HG03175 (cell line): ENCODE results near the gene TRAK1.

ENCODE experiments used
- ATAC-seq: cut with Tn5 transposase; IDR thresholded peaks from one replicate; pipeline ENCODE4 v1.9.1; 2021; ENCODE audit warnings: mild to moderate bottlenecking, moderate library complexity; ENCODE audit not compliant: unreplicated experiment

Gene TRAK1

DNA sequence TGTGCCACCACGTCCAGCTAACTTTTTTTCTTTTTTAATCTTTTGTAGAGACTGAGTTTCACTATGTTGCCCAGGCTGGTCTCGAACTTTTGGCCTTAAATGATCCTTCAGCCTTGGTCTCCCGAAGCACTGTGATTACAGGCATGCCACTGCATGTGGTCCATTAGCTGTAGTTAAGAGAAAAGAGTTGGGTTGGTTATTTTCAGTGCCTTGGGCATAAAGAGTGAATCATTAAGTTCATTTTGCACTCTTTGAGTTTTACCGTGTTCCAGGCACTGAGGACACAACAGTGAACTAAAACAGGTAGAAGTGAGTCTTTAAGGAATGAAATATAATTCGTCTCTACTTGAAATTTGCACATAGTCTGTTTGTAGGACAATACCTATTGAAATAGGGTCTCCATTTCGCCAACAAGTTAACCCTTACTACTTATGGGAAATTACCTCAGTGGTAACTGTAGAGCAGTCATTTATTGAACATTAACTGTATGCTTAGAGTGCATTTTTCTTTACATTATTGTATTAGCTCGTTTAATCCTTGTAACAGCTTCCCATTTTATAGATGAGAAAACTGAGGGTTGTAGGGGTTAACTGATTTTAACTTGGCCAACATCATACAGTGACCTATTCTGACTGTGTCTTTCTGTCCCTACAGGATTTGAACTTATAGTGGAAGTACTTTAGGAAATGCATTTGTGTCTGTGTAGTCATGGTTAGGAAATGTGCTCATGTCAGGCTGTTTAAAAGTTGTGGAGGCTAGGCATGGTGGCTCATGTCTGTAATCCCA is 22.7 kb upstream of the TRAK1 start:
- no peak for ATAC-seq

DNA sequence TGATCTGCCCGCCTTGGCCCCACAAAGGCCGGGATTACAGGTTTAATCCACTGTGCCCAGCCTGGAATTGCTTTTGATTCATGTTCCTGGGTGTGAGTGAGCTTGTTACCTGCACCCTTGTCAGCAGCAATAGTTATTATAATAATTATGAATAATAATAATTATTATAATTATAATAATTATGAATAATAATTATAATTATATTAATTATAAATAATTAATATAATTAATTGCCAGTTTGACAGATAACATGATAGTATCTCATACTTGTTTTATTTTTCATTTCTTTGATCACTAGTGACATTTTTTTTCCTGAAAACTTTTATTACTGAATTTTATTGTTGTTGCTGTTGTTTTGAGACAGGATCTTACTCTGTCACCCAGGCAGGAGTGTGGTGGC is 21.1 kb upstream of the TRAK1 start:
- no peak for ATAC-seq

DNA sequence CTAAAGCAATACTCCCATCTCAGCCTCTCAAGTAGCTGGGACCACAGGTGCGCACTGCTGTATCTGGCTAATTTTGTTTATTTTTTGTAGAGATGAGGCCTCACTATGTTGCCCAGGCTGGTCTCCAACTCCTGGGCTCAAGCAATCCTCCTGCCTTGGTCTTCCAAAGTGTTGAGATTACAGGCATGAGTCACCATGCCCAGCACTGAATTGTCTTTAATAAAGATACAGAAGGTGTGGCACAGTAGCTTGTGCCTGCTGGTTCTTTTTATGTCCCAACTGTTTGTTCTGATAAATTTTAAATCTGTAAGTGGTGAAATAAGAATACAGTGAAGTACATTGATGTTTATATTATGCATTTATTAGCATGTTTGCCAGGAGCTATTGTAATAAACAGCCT is 20.6 kb upstream of the TRAK1 start:
- ATAC-seq, result no peak

DNA sequence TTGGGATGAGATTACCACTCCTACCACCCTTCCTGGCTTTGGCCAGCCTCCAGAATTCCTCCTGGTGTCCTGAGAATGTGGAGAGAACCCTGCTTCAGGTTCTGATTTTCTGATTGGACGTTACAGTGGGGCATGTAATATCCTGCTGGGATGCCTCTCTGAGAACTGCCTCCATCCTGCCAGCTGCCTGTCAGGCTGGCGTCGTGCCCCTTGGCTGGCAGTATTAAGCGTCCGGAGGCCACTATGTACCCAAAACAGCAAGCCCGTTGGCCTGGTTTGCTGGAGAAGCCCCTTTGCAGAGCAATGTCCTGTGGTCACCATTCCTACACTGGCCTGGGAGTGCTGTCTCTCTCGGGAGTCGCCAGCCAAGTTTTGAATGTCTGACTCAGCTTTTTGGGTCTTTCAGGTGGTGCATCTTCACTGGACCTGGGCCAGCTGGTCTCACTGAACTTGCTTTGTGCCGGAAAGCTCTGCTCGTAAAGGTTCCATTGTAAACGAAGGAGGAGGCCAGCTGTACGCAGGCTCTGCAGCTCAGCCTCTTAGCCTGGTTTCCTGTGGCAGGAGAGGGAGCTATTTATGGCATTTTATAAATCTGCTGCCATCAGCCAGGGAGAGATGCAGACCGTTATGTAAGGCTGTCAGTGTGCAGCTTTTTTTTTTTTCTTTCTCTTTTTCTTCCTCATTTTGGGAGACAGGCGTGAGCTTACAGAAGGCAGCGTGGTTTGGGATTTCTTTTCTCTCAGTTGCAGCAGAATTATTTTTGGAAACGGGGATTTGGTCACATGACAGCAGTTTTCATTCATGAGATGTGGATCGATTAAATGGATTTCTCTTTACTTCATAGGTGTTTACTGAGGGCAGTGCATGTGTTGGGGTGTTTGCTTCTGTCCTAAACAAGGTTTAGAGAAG is 19.0 kb upstream of the TRAK1 start:
- peak; percentile 62 for ATAC-seq

DNA sequence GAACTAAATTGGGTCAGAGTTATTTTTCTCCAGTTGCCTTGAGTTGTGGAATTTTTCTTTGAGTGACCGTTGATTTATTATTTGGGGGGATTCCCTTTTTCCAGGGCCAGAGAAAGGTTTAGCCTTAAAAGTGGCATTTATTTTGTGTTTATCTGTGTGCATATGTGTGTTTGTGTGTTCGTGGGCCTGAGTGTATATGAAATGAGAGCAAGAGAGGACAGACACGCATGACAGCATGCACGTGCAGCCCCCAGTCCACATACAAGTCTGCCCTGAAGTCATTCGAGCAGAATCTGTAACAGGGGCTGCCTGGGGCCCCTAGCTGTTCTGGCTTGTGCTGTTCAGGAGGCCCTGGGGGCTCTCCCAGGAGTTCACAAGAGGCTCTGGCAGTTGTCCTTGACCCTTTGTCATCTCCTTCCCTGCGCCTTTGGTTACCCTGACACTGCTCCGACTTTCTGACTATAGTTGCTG is 18.3 kb upstream of the TRAK1 start:
- ATAC-seq, result no peak

DNA sequence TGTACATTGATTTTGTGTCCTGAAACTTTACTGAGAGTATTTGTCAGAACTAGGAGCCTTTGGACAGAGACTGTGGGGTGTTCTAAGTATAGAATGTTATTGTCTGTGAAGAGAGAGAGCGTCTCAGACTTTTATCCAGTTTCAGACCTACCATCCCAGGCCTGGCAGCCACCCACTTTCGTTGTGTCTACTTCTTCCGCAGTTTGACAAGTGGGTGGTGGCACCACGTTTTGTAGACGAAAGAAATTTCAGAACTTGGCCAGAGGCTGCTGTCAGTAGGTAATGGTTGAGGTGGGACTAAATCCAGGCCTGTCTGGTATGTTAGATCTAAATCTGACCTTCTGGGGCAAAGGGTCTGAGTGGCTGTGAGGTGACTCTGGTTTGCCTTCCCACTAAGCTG is 13.4 kb upstream of the TRAK1 start:
- ATAC-seq, result no peak

DNA sequence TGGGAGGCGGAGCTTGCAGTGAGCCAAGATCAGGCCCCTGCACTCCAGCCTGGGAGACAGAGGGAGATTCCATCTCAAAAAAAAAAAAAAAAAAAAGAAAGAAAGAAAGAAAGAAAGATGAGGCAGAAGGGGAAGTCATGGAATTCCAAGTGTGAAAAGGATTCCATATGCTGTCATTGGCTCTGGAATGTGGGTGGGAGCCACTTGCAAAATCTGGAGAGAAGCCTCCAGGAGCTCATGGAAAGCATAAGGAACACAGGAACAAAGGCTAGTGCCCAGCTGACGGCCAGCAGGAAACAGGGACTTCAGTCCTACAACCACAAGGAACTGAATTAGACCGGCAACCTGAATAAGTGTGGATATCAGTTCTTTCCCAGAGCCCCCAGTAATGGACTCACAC is 12.5 kb upstream of the TRAK1 start:
- no peak for ATAC-seq

DNA sequence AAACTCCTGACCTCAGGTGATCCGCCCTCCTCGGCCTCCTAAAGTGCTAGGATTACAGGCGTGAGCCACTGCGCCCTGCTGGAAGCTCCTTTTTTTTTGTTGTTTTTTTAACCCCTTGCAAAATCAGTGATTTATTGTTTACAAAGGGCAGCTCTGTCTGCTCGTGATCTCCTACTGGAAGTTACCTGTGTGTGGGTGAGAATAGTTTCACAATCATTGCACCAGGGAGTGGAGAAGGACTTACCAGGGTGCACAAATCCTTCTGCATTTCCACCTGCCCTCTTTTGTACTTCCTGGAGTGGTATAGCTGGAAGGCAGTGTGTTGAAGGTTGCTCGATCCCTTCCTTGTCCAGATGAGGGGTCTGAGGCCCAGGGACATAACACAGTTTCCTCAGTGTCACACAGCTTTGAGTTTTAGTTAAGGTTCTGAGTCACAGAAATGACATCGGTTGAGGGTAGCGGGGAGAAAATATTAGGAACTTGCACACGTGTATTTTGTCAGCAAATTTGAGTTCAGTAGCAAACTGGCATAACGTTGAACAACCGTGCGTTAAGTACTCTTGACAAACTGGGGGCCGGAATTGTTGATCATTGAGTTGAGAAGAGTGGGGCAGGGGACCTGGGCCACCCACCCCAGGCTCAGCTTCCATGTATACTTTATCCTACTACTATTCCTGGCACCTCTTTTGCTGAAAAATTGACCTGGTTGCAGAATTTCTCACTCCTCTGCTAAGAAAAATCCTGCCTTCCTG is 11.3 kb upstream of the TRAK1 start:
- no peak for ATAC-seq

DNA sequence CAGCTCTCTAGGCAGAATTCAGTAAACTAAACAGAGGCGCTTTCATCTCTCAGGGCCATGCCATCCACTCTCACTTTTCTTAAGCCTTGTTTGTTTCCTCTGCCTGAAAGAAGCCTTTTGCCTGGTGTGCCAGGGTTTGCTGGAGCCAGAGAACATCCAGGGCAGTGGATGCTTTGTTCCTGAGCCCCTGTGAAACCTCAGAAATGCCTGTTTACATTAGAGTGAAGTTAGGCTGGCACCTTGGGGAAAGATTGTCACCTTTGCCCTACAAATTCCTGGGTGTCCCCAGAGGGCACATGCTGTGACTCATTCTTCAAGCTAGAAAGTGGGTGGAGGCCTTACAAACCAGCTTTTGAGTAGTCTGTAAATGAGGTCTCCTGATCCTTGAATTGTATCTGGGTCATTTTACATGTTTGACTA is 10.7 kb upstream of the TRAK1 start:
- no peak for ATAC-seq

DNA sequence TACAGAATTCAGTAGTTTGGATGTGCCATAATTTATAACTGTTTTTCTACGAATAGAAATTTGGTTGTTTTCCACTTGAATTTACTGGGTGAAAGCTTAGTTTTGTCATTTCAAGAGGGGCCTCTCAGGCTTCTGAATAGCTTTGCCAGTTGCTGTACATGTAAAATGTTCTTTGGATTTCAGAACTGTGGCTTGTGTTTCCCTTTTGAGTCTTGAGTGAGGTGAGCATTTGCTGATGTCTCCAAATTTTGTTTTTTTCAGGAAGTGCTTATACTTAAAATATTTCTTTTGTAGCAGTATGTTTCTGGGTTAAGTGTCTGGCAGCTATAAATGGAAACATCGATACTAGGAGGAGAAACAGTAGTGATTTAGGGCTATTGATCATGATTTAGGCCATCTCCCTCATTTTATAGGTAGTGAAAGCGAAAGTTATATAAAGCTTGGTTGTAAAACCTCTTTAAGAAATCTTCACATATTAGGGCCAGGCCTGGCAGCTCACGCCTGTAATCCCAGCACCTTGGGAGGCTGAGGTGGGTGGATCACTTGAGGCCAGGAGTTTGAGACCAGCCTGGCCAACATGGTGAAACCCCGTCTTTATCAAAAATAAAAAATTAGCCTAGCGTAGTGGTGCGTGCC is 9.2 kb upstream of the TRAK1 start:
- peak; percentile 55 for ATAC-seq

DNA sequence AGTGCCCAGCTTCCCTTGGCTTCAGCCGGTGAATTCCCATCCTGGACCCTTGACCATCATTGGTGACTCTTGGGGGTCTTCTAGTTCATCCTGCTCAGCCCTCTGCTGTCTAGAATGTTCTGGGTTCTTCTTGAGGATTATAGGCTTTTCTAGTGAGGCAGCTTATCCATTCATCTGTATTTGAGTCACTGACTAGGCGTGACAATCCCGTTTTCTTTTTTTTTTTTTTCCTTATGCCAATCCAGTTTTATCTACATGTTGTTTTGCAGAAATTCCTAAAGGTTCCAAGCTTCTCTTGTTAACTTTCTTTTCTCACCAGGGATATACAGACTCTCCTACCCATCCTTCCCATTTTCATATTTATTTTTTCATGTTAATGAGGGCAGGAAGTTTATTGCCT is 6.6 kb upstream of the TRAK1 start:
- ATAC-seq, result no peak

DNA sequence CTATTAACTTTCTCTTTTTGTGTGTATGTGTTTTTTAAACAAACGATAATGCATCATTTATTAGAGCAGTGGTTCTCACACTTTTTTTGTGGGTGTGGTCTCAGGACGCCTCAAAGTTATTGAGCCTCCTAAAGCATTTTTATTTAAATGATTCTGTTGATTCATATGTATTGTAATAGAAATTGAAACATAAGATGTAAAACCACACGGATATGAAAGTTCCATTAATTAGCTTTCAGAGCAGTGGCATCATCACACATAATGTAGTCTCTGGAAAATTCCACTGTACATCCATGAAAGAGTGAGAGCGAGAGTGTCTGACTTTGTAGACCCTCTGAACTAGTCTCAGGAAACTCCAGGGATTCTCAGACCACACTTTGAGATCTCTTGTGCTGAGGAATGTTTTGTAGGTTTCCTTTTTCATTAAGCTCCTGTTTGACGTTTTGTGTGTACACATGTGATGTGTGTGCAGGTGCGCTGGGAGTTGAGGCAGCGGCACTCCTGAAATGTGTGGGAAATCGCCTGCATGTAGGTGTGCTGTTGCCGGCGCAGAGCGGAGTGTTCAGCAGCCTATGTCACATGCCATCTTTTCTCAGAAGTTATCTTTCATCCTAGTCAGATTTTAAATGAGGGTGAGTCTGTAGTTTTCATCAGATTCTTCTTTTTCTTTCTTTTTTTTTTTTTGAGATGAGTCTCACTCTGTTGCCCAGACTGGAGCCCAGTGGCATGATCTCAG is 5.3 kb upstream of the TRAK1 start:
- no peak for ATAC-seq

DNA sequence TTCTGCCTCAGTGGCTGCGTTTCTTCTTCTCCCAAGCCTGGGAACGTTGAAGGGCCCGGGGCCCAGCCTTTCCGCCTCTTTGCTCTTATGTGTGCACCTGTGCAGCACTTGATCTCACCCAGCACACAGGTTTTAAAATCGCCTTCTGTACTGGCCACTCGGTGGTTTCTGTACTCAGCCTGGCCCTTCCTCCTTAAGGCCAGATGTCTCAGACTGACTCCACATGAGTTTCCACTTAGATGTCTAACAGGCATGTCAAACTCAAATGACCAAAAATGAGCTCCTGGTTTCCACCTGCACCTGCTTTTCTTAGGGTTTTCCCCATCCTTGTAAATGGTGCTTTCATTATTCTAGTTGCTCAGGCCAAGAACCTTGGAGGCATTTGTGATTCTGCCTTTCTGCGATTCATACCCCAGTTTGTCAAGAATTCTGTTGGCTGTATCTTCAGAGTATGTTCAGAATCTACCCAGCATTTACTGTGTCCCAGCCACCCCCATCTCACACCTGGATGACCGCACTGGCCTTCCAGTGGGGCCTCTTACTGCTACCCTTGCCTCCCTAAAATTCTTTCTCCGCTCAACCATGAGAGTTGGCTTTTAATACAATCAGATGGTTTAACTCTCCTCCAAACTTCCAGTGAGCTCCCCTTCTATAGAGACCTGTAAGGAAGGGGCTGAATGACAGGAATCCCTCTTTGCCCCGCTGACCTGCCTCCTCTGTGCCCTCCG is 2.2 kb upstream of the TRAK1 start:
- ATAC-seq, result no peak

DNA sequence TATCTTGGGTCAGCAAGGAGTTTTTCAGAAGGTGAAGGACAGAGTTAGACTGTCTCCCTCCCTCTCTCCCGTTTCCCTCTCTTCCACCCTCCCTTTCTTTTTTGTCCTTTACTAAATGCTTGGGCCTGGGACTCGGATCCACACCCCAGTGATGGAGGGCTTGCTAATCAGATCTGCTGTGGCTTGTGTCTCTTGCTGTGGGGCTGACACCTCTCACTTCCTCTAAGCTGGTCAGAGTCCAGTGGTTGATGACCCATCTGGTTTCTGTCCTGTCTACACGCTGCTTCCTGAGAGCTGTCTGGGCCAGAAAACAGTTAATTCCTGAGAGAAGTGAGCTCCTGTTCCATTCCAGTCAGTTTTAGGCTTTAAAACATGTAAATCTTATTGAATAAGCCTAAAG is 849 bp downstream of the TRAK1 start:
- peak; percentile 53 for ATAC-seq

DNA sequence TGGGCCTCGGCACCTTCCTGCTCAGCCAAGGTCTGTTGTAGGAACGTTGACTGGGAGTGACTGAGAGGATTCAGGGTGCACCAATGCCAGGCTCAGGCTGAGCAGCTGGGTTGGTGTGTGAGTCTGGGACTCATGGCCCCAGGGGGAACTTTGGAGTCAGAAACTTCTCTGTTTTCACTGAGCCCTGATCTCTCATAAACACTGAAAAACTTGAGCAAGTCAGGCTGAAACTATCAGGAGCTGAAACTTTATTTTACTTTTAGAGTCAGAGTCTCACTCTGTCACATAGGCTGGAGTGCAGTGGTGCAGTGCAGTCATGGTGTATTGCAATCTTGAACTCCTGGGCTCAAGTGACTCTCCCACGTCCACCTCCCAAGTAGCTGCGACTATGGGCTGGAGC is 3.0 kb downstream of the TRAK1 start:
- ATAC-seq, result peak; percentile 55

DNA sequence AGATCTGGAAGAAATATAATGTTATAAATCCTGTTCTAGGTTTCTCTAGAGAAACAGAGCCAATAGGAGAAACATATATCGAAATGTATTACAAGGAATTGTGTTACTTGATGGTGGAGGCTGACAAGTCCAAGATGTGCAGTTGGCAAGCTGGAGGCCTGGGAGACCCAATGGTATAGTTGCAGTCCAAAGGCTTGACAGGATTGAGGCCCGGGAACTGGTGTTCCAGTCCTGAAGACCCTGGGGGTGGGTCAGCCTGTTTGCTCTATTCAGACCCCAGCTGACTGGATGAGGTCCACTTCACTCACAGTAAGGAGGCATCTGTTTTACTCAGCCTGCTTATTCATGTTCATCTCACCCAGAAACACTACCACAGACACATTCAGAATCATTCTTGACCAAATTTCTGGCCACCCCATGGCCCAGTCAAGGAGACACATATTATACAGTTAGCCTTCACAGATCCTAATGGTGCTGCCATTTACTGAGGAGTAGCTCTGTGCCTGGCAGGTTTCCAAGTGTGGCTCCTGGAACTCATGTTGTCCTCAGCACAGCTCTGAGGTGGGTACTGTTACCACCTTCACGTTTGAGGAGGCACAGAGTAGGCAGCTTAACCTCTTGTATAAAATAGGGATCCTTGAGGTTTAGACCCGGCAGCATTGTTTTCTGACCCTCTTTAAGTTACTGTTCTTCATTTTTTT is 3.7 kb downstream of the TRAK1 start:
- ATAC-seq, result no peak

DNA sequence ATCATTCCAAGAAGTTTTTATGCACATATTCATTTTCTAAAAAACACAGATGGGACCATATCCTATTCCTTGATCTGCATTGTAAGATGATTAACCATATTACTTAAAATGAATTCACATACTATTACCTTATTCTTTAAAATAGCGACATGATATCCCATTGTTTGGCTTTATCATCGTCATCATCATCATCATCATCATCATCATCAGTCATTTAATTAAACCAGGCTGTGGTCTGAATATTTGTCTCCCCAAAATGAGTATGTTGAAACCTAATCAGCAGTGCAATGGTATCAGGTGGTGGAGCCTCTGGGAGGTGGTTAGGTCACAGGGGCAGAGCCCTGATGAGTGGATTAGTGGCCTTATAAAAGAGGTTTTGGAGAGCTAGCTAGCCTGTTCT is 4.4 kb downstream of the TRAK1 start:
- ATAC-seq, result no peak

DNA sequence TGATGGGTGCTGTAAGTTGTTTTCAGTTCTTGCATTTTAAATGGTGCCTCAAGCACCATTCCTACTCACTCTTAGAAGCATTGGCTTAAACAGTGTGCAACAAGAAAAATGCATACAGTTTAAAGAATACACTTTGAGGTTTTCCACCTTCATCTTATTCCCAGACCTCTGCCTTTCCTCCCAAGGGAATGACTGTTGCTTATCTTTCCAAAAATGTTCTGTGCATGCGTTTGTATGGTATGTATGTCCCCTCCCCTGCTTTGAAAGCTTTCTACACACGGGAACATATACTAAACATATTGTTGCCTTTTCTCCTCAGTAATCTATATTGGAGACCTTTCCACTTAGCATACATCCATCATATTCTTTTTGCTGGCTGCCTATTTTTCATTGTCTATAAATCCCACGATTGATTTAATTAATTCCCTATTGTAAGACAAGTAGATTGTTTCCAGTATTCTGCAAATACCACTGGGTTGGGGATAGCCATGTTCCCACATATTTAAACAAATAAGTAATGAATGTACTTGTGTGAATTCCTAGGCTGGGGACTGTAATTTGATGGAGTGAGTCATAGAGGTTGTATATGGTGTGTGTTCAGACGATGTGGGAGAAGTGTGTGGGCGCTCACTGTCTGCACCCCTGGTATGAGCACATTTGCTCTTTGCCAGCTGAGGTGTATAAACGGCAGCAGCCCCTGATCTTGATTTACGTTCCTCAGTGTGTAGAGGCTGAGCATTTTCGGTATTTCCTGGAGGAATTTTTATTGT is 5.8 kb downstream of the TRAK1 start:
- no peak for ATAC-seq
